KMS-11 (cell line): ENCODE measurements around the gene AGPAT3.

Experiments
- H2AFZ ChIP-seq: fragments of 200-600 bp; sonication (generic); 2 replicates; pipeline ENCODE4 v1.6.1; 2016; ENCODE audit warnings: antibody characterized with exemption, mixed run types, low read depth
- H3K27ac ChIP-seq: fragments of 200-600 bp; sonication (generic); 2 replicates; pipeline ENCODE4 v1.6.1; 2016; ENCODE audit warnings: mild to moderate bottlenecking, mixed run types
- H3K27me3 ChIP-seq: fragments of 200-600 bp; sonication (generic); 2 replicates; pipeline ENCODE4 v1.6.1; 2017; ENCODE audit warnings: mild to moderate bottlenecking, low read depth, mixed run types, moderate library complexity; ENCODE audit not compliant: insufficient read depth
- H3K36me3 ChIP-seq: fragments of 200-600 bp; sonication (generic); 2 replicates; pipeline ENCODE4 v1.6.1; 2017; ENCODE audit warnings: mild to moderate bottlenecking, mixed run types; ENCODE audit not compliant: insufficient read depth
- H3K4me1 ChIP-seq: fragments of 200-600 bp; sonication (generic); 2 replicates; pipeline ENCODE4 v1.6.1; 2016; ENCODE audit warnings: mild to moderate bottlenecking, low read depth, mixed run types; ENCODE audit not compliant: poor library complexity, severe bottlenecking
- H3K4me2 ChIP-seq: fragments of 200-600 bp; sonication (generic); 2 replicates; pipeline ENCODE4 v1.7.0; 2016; ENCODE audit warnings: mild to moderate bottlenecking, mixed run types
- H3K4me3 ChIP-seq: fragments of 200-600 bp; sonication (generic); IDR thresholded peaks from 2 replicates; pipeline ENCODE4 v1.6.1; 2017; ENCODE audit warnings: low read depth, low read length, mixed read lengths; ENCODE audit not compliant: insufficient read depth
- H3K79me2 ChIP-seq: fragments of 200-600 bp; sonication (generic); 2 replicates; pipeline ENCODE4 v1.6.1; 2016; ENCODE audit warnings: low read depth, mixed run types; ENCODE audit not compliant: insufficient read depth
- H3K9ac ChIP-seq: fragments of 200-600 bp; sonication (generic); 2 replicates; pipeline ENCODE4 v1.6.1; 2016; ENCODE audit warnings: mild to moderate bottlenecking, mixed run types
- H4K20me1 ChIP-seq: fragments of 200-600 bp; sonication (generic); 2 replicates; pipeline ENCODE4 v1.6.1; 2016; ENCODE audit warnings: mild to moderate bottlenecking, mixed run types; ENCODE audit not compliant: insufficient read depth
- TF ChIP-seq, protein P1 (sequence below): fragments of 200-600 bp; sonication (generic); conservative IDR thresholded peaks from 2 replicates; pipeline ENCODE4 v1.6.1; 2017; ENCODE audit warnings: low read depth, mild to moderate bottlenecking, antibody characterized with exemption, low read length, moderate library complexity, mixed read lengths

AGPAT3 gene

DNA sequence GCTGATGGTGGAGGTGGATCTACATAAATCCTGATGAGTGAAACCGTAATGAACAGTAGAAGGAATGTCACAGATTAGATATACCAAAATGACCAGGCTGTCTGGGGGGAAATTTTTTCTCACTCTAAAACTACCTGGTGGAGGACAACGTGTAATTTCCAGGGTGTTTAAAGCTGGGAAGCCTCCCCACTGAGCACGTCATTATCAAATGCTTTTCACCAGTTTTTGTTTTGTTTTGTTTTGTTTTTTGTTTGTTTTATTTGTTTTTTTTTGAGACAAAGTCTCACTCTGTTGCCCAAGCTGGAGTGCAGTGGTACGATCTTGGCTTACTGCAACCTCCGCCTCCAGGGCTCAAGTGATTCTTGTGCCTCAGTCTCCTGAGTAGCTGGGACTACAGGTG is 11.6 kb downstream of the AGPAT3 start:
- H3K4me3 ChIP-seq, result no peak overlapping the region
- no peak overlapping the region for H3K9ac ChIP-seq
- H2AFZ ChIP-seq, result no peak overlapping the region
- TF ChIP-seq, protein P1, sequence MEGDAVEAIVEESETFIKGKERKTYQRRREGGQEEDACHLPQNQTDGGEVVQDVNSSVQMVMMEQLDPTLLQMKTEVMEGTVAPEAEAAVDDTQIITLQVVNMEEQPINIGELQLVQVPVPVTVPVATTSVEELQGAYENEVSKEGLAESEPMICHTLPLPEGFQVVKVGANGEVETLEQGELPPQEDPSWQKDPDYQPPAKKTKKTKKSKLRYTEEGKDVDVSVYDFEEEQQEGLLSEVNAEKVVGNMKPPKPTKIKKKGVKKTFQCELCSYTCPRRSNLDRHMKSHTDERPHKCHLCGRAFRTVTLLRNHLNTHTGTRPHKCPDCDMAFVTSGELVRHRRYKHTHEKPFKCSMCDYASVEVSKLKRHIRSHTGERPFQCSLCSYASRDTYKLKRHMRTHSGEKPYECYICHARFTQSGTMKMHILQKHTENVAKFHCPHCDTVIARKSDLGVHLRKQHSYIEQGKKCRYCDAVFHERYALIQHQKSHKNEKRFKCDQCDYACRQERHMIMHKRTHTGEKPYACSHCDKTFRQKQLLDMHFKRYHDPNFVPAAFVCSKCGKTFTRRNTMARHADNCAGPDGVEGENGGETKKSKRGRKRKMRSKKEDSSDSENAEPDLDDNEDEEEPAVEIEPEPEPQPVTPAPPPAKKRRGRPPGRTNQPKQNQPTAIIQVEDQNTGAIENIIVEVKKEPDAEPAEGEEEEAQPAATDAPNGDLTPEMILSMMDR, result no peak
- peaks cover 12% of the 10 kb centered on the region; the same call in 1 of the 2 replicates for H4K20me1 ChIP-seq
- peaks cover 3% of the 10 kb centered on the region for H3K4me1 ChIP-seq
- H3K79me2 ChIP-seq, result peaks cover 77% of the 10 kb centered on the region; the same call in 1 of the 2 replicates
- H3K27ac ChIP-seq, result no peak overlapping the region
- H3K27me3 ChIP-seq, result no peaks in the 10 kb centered on the region
- H3K36me3 ChIP-seq, result no peaks in the 10 kb centered on the region
- no peak overlapping the region for H3K4me2 ChIP-seq

- TF ChIP-seq, protein P1, result no peak
- no peak overlapping the region for H2AFZ ChIP-seq
- peaks cover 79% of the 10 kb centered on the region for H3K79me2 ChIP-seq
- H4K20me1 ChIP-seq, result peaks cover 12% of the 10 kb centered on the region; the same call in 1 of the 2 replicates
- no peak overlapping the region for H3K4me3 ChIP-seq
- no peaks in the 10 kb centered on the region for H3K27me3 ChIP-seq
- no peak overlapping the region for H3K4me2 ChIP-seq
- H3K9ac ChIP-seq, result no peak overlapping the region
- no peaks in the 10 kb centered on the region for H3K36me3 ChIP-seq
- no peak overlapping the region for H3K27ac ChIP-seq
- peaks cover under 1% of the 10 kb centered on the region for H3K4me1 ChIP-seq
Observed at GRCh38 chr21:43877936-43878575, 13.0 kb downstream of the AGPAT3 start.

- Histone ChIP-seq H3K79me2 (peaks cover 90% of the 10 kb centered on the region), H3K36me3 (no peaks in the 10 kb centered on the region), H3K4me1 (peaks cover 13% of the 10 kb centered on the region), H4K20me1 (peaks cover 12% of the 10 kb centered on the region; the same call in 1 of the 2 replicates), H3K4me3 (no peak overlapping the region), H3K9ac (no peak overlapping the region), H2AFZ (no peak overlapping the region), H3K4me2 (no peak overlapping the region), H3K27me3 (no peaks in the 10 kb centered on the region), H3K27ac (no peak overlapping the region)
- TF ChIP-seq, protein P1, result no peak
Observed at GRCh38 chr21:43879348-43880110, 14.5 kb downstream of the AGPAT3 start.

DNA sequence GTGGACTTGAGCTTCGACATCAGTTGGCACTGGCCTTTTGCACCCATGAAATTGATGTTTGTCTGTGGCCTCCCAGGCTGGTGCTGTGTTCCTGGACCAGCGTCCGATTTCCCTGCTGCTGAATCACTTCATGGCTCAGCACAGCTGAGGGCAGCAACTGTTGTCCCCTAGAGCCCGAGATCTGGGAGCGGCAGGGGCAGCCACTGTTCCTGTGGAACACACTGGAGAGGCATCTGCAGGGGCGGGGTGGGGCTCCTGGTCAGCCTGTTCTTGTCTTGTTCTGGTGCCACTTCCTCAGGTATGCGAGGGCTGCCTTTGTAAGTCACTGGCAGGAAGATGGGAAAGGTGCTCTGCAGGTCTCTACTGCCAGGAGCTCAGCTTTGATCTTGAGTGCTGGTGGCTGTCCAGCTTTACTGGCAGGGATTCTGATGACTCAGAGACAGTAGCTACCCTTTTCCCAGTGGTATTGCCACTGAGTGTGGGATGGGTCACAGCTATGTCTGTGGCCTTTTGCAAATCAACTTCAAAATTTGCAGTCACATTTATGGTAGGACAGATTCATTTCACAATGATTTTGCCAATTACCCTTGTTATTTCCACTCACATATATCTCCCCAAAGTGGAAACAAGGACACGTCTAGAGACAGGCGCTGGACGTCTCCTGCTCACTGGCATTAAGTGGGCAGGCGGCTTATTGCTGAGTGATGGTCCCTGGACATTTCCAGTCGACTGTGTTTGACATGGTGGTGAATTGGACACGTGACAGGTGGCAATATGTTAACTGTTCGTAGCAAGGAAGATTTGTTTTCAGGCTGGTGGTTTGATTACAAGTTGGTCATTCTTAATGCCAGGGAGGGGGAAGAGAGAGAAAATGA is 15.3 kb downstream of the AGPAT3 start:
- Histone ChIP-seq H3K79me2 (peaks cover 89% of the 10 kb centered on the region), H3K27me3 (no peaks in the 10 kb centered on the region)

More for the DNA sequence above, 15.3 kb downstream of the AGPAT3 start:
- Histone ChIP-seq H3K36me3 (no peaks in the 10 kb centered on the region), H4K20me1 (peaks cover 12% of the 10 kb centered on the region; the same call in 1 of the 2 replicates), H3K4me2 (no peak overlapping the region), H3K4me3 (no peak overlapping the region), H3K27ac (no peak overlapping the region), H2AFZ (no peak overlapping the region), H3K4me1 (peaks cover 13% of the 10 kb centered on the region), H3K9ac (no peak overlapping the region)
- TF ChIP-seq, protein P1, result no peak
